Fibroblast of the aortic adventitia (primary cell): ENCODE data around the gene TFAP2A. TPM values are rescaled to one million over a fixed set of nuclear protein-coding genes. Genes with fewer than 3 reads are reported as not detected.
A peak's percentile ranks its signal among the peaks of the same experiment; 100 is the strongest.

Experiments
- DNase-seq: peaks from one replicate; pipeline ENCODE4 v3.0.0-alpha.2; 2010; ENCODE audit warnings: low read depth
- H3K4me3 ChIP-seq: 2 replicates; pipeline ENCODE4 v1.5.1; 2011; ENCODE audit warnings: low read depth, mild to moderate bottlenecking, control low read depth, low read length, moderate library complexity
- total RNA-seq: library from RNA; depleted of rRNA; stranded (reverse); fragments of >200 nt; gene quantifications from 2 replicates; pipeline ENCODE4 v1.2.3, GENCODE V29; 2012; ENCODE audit warnings: low replicate concordance
- TF ChIP-seq, protein P1 (sequence below): IDR thresholded peaks from 2 replicates; pipeline ENCODE4 v1.5.1; 2011; ENCODE audit warnings: mild to moderate bottlenecking, low read length, control low read depth, inconsistent platforms; ENCODE audit not compliant: insufficient read depth

The TFAP2A gene
- total RNA-seq, 1 donor: 1.4 TPM

DNA sequence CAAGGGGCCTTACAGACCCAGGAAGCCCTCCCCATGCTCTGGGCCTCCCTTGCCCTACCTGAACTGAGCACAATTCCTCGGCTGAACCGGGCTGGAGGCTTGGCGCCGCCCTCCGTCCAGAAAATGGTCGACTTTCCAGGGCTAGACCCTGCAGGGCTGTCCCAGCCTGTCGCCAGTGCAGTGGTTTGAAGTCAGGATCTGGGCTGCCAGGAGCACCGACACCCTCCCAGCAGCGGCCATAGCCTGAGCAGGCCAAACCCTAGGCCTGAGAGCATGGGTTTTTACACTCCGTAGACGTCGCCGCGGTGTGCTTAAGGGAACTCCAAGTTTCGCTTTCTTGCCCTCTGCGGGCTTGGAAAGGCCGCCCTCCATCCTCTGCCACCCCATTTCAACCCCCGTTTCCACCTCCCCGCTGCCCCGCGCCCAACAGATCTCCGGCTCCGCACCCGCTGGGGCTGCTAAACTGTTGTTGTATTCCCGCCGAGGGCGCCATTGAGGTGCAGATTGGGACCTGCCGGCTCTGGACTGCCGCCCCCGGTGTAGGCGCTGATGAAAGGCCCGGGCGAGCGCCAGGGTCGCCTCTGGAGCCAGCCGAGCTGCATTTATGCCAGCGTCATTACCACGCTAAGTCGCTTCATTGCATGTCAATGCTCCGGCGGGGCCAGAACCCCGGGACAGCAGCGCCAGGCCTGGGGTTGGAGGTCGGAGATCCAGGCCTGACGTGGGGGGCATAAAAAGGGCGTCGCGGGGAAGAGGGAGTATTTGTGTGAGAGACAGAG lies 2.2 kb upstream of the TFAP2A start:
- H3K4me3 ChIP-seq: no peak overlapping the region
- no peak for DNase-seq
- TF ChIP-seq, protein P1, sequence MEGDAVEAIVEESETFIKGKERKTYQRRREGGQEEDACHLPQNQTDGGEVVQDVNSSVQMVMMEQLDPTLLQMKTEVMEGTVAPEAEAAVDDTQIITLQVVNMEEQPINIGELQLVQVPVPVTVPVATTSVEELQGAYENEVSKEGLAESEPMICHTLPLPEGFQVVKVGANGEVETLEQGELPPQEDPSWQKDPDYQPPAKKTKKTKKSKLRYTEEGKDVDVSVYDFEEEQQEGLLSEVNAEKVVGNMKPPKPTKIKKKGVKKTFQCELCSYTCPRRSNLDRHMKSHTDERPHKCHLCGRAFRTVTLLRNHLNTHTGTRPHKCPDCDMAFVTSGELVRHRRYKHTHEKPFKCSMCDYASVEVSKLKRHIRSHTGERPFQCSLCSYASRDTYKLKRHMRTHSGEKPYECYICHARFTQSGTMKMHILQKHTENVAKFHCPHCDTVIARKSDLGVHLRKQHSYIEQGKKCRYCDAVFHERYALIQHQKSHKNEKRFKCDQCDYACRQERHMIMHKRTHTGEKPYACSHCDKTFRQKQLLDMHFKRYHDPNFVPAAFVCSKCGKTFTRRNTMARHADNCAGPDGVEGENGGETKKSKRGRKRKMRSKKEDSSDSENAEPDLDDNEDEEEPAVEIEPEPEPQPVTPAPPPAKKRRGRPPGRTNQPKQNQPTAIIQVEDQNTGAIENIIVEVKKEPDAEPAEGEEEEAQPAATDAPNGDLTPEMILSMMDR: no peak

DNA sequence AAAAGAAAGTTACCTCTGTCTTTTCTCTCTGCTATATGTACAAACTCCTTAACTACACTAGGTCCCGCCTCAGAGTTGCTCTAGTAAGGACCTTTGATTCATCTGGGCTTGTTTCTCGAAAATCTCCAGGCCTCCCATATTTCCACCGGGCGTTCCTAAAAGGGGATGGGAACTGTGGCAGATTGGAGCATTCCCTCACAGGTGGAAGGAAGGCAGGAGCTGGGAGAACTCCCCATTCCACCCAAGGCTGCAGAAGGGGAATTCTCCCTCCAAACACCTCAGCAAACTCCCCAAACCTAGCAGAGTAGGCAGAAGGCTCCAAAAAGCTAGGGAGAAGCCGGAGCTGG lies 1.6 kb upstream of the TFAP2A start:
- TF ChIP-seq, protein P1: no peak
- no peak for DNase-seq
- no peak overlapping the region for H3K4me3 ChIP-seq

DNA sequence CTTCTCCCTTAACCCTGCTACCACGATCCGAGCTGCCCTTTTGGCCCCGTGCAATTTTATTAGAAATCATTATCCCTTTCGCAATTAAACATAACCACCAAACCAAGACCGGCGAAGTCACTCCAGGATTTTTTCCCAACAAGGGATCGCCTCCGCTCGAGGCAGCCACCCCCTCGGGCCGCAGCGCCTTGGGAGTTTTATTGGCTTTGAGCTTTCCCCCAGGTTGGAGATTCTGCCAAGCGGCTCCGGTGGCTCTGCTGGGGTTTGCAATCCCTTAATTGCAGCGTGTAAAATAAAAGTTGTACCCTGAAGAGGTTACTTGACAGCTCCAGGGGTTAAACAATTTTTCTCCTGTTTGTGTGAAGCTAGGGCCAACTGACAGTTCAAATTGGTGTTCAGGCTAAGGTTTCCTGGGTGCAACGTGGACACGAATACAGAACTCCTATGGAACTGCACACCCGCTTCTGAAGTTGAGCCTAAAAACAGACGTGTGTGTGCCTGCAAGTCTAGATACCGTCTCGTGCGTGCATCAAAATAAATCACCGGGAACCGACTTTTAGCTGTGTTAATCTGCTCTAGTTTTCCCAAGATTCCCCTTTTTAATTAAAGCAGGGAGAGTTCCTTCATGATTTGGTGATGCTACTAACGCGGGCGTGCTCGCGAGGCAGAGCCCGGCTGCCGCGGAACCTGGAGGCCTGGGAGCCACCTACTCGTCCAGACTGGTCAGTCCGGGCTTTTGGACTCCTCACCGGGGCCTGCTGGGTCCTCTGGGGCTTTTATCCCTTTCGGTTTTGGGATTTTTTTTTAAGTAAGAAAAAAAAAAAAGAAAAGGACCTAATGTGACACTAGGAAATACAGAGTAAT lies 975 bp upstream of the TFAP2A start:
- H3K4me3 ChIP-seq: peak overlapping the region; percentile 77
- no peak for DNase-seq
- TF ChIP-seq, protein P1: no peak

DNA sequence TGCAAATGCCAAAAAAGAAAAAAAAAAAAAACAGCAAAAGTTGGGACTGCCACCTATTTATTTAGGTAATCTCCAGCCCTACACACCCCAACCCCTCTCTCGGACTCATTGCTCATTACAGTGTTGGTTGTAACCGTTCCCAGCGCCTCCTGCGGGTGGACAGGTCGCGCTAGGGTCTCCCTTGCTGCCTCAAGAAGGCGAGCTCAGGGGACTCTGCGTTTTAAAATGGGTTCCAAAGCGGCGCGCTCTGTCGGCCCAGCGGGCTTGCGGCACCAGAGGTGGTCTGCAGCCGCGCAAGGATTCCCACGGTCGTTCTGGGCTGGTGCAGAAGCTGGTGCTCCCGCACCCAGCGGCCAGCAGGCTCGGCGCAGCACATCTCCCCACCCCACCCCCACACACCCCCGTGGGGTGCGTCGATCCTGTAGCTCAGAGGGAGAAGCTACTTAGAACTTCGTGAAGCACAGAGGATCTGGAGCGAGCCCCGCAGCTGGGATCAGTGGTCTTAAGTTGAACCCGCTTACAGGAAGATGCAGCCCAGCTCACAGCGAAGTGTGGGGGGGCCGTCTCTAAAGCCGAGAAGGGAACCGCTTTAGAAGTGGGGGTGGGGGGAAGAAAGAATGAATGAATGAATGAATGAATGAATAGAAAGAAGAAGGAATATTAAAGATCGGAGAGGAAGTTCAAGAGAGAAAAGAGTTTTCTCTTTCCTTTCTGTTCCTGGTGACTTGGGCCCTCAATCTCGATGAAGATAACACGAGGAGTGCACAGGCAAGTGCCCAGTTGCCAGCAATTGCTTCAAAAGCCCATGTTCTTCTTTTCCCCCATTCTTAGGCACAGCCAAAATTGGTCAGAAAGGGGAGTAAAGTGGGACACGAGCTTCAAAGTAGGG lies 780 bp downstream of the TFAP2A start:
- TF ChIP-seq, protein P1: peak; percentile 33
- DNase-seq: no peak
- H3K4me3 ChIP-seq: peak overlapping the region; percentile 77

DNA sequence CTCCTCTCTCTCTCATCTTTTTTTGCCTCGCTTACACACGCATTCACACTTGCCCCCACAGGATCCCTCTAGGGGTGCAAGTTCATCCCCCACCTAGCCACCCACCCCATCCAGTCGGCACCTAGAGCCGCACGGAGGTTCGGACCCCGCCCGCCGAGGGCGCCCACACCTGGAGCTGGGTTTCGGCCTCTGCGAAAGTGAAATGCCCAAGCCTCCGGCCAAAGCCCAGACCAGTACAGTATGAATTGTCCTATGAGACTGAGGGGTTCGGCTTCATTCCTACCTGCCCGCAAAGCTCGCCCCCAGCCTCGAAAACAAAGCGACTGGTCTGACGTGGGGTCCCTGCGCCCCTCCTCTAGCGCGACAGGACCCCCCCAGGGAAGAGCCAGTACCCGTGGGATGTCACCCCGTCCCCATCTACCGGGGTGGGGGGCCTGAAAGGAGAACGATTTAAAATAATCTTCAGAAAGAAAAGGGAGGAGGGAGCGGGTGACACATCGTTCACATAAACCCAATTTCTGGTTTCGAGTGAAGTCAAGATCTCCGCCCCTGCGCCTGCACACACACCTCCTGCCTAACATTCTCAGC lies 1.5 kb downstream of the TFAP2A start:
- TF ChIP-seq, protein P1: no peak
- DNase-seq: no peak
- peak overlapping the region; percentile 77 for H3K4me3 ChIP-seq

DNA sequence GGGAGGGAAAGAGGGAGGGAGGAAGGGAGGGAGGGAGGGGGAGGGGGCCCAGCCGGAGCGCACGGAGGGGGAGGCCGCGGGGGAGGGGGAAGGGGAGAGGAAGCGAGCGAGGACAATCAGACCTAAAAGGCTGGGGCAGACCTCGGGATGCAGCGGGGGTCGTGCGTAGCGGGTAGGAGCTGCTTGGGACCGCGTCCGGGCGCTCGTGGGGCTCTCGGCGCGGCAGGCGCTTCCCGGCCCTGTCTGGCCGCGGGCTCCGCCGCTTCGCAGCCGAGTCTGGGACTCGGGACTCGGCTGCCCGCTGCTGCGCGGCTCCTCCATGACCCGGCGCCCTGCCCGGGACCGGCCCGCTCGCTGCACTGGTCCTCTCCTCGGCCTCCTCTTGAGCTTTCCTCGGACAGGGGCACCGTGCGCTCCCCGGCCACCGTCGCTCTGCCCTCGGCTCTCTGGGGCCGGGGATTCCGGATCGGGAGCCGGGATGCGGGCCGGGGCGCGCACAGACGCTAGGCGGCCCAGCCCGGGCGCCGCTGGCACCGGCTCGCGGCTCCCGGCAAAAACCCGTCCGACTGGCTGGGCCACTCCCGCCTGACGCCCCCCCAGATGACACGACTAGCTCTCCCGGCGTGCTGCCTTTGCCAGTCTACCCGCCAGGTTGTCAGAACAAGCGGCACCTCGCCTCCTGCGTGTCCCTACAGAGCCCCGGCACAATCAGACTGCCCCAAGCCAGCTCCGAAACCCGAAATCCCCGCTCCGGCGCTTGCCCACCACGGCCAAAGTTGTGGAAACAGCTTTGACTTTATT lies 2.2 kb downstream of the TFAP2A start:
- TF ChIP-seq, protein P1: no peak
- no peak for DNase-seq
- H3K4me3 ChIP-seq: peak overlapping the region; percentile 77
